Measurements from ENCODE around the gene AP4M1.

The AP4M1 gene

DNA sequence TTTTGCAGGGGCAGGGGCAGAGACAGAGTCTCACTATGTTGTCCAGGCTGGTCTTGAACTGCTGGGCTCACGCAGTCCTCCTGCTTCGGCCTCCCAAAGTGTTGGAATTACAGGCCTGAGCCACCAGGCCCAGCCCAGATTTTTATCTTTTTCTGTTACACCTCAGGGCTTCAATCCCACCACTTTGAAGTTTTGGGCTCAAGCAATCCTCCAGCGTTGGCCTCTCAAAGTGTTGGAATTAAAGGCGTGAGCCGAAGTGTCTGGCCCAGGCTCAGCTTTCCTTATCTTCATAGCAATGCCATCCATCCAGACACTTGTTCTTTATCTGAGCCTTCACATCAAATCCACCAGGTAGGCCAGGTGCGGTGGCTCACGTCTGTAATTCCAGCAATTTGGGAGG lies 13.6 kb downstream of the AP4M1 start:
- DNase-seq (ENCODE audit: low read depth), result no peak
- TF ChIP-seq, protein P1, sequence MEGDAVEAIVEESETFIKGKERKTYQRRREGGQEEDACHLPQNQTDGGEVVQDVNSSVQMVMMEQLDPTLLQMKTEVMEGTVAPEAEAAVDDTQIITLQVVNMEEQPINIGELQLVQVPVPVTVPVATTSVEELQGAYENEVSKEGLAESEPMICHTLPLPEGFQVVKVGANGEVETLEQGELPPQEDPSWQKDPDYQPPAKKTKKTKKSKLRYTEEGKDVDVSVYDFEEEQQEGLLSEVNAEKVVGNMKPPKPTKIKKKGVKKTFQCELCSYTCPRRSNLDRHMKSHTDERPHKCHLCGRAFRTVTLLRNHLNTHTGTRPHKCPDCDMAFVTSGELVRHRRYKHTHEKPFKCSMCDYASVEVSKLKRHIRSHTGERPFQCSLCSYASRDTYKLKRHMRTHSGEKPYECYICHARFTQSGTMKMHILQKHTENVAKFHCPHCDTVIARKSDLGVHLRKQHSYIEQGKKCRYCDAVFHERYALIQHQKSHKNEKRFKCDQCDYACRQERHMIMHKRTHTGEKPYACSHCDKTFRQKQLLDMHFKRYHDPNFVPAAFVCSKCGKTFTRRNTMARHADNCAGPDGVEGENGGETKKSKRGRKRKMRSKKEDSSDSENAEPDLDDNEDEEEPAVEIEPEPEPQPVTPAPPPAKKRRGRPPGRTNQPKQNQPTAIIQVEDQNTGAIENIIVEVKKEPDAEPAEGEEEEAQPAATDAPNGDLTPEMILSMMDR (IDR thresholded peaks at IDR 0.05; ENCODE audit: control insufficient read depth, insufficient read depth, low read depth, low read length, missing control alignments), result no peak
- H3K4me3 ChIP-seq (ENCODE audit: control insufficient read depth, low read depth, low read length), result no peak overlapping the region

DNA sequence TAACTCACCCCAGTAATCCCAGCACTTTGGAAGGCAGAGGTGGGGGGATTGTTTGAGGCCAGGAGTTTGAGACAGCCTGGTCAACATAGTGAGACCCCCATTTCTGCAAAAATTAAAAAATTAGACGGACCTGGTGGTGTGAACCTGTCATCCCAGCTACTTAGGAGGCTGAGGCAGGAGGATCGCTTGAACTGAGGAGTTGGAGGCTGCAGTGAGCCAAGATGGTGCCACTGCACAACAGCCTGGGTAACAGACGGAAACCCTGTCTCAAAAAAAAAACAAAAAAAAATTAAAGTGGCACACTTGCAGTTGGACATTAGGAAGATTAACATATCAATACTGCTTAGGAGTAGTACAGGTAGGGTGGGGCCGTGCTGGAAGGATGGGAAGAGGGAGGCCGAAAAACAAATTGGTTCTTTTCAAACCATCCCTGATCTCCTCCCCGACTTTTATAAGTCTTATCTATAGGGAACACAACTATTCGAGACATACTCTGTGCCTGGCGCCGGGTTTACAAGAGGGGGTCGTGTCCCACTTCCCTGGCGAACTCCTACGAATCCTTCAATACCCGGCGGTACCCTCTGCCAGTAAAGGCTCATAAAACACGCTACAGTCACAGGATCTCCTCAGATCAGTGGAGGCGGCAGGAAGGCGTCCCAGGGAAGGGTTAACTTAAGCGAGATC lies 17.1 kb downstream of the AP4M1 start:
- DNase-seq (ENCODE audit: low read depth), result no peak
- peak overlapping the region; percentile 98 for H3K4me3 ChIP-seq (ENCODE audit: control insufficient read depth, low read depth, low read length)
- TF ChIP-seq, protein P1 (IDR thresholded peaks at IDR 0.05; ENCODE audit: control insufficient read depth, insufficient read depth, low read depth, low read length, missing control alignments), result no peak

DNA sequence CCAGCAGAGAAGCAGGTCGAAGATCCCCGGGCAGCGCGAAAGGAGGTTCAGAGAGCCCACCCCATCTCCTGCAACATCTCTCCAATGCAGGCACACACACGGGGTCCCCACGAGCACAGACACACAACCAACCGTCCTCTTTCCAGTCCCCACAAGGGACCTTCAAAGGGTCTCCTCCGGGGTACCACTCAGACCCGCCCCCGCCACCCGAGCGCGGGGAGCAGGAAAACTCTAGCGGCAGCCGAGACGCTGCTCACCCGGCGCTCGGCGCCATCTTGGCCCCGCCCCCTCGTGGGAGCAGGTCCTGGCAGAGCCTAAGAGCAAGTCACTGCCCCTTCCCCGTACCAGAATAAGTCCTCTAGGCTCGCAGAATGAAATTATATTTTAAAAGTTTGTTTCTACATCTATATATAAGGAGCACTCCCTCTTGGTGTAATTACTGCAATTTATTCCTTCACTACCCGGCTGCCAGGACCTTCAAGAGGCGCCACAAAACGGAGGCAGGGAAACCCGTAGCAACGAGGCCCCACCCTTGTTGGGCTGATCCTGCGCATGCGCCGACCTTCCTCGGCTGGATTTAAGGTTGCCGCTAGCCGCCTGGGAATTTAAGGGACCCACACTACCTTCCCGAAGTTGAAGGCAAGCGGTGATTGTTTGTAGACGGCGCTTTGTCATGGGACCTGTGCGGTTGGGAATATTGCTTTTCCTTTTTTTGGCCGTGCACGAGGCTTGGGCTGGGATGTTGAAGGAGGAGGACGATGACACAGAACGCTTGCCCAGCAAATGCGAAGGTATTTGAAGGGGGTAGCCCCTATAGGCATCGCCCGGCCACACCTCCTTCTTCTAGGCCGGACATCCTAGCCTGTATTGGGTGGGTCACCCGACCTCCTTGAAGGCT lies 17.9 kb downstream of the AP4M1 start, which contains the start of the genes CNPY4 and TAF6:
TSS of gene CNPY4 (plus strand) at position 563 of the 898 bp plus-strand sequence. CDS start at position 674, 111 bp downstream.
TSS of gene TAF6 (minus strand) at position 287 of the 898 bp plus-strand sequence. CDS start 5,149 bp downstream, outside the sequence.
- peak within 1 kb of the TSS; percentile 98 for H3K4me3 ChIP-seq (ENCODE audit: control insufficient read depth, low read depth, low read length)
- TF ChIP-seq, protein P1 (IDR thresholded peaks at IDR 0.05; ENCODE audit: control insufficient read depth, insufficient read depth, low read depth, low read length, missing control alignments), result no peak
- DNase-seq (ENCODE audit: low read depth), result peak; percentile 87

DNA sequence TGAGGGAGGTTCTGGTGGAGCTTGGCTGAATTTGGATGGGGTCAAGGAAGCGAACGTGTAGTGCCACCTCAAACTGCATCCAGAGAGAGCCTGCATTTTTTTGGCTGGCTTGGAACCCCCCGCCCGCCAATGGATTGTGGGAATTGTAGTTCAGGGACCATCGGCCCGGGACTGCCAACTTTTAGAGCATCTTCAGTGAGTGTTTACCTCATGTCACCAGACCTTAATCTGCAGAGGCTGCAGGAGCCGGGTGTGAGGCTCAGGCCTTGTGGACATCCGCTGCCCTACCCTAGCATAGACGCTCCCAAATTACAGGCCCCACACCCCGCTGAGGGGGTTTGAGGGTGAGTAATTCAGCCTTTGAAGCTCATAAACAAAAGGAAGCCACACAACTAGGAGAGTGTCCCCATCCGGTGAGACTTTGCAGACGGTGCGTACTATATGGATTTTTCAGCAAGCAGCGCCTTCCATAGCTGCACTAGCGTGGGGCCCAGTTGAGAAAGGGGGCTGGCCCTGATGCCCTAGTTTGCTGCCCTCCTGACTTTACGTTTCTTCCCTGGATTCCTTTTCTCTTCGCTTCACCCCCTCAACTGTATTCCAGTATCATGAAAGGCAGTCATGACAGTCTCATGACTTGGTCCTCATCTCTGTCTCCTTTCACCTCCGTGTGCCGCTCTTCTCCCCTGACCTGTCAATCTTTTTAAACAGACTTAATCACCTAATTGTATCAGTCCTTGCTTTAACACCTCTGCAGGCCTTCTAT lies 18.7 kb downstream of the AP4M1 start:
- TF ChIP-seq, protein P1 (IDR thresholded peaks at IDR 0.05; ENCODE audit: control insufficient read depth, insufficient read depth, low read depth, low read length, missing control alignments), result no peak
- no peak for DNase-seq (ENCODE audit: low read depth)
- H3K4me3 ChIP-seq (ENCODE audit: control insufficient read depth, low read depth, low read length), result peak overlapping the region; percentile 98

DNA sequence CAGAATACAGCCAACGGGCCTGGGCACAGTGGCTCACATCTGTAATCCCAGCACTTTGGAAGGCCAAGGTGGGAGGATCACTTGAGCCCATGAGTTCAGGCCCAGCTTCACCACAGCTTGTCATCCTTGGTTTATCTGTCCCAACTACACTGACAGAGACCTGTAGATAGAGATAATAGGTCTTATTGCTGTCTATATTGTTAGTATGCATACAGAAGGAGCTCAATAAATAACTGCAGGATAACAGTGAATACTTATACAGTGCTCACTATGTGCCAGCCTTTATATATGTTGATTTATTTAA lies 19.2 kb downstream of the AP4M1 start:
- peak overlapping the region; percentile 98 for H3K4me3 ChIP-seq (ENCODE audit: control insufficient read depth, low read depth, low read length)
- no peak for DNase-seq (ENCODE audit: low read depth)
- TF ChIP-seq, protein P1 (IDR thresholded peaks at IDR 0.05; ENCODE audit: control insufficient read depth, insufficient read depth, low read depth, low read length, missing control alignments), result no peak

DNA sequence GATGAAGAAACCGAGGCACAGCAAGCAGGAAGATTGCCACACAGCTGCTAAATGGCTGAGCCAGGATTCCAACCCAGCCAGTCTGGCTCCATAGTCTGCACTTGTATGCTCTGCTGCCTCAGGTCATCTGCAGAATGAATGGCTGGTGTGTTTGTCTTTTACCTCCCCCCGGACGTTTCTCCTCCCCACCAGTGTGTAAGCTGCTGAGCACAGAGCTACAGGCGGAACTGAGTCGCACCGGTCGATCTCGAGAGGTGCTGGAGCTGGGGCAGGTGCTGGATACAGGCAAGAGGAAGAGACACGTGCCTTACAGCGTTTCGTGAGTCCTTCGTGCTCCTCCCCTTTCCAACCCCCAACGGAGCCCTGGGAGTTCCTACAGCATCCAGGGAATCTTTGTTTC lies 20.6 kb downstream of the AP4M1 start:
- DNase-seq (ENCODE audit: low read depth), result no peak
- no peak overlapping the region for H3K4me3 ChIP-seq (ENCODE audit: control insufficient read depth, low read depth, low read length)
- TF ChIP-seq, protein P1 (IDR thresholded peaks at IDR 0.05; ENCODE audit: control insufficient read depth, insufficient read depth, low read depth, low read length, missing control alignments), result no peak

Data from AG09309 (cell line).